AG20443 (cell line): ENCODE results near the gene MBTPS1.

Source experiments
- DNase-seq: peaks from one replicate; pipeline ENCODE4 v3.0.0; 2012; ENCODE audit warnings: low spot score, mixed read lengths

The MBTPS1 gene

GRCh38 chr16:84052071-84052622, 64.6 kb downstream of the MBTPS1 start:
- DNase-seq, result no peak

GRCh38 chr16:84050316-84050715, 66.4 kb downstream of the MBTPS1 start:
- no peak for DNase-seq

- DNase-seq, result no peak
Observed at GRCh38 chr16:84049403-84050060, 67.2 kb downstream of the MBTPS1 start.

GRCh38 chr16:84048871-84049270, 67.9 kb downstream of the MBTPS1 start:
- no peak for DNase-seq

- no peak for DNase-seq
Observed at GRCh38 chr16:84048270-84048669, 68.5 kb downstream of the MBTPS1 start.

GRCh38 chr16:84047626-84048025, 69.1 kb downstream of the MBTPS1 start:
- no peak for DNase-seq

- DNase-seq, result no peak
Observed at GRCh38 chr16:84047206-84047605, 69.5 kb downstream of the MBTPS1 start.

- no peak for DNase-seq
Observed at GRCh38 chr16:84045818-84046470, 70.8 kb downstream of the MBTPS1 start.

- no peak for DNase-seq
Observed at GRCh38 chr16:84045001-84045817, 71.5 kb downstream of the MBTPS1 start.

- DNase-seq, result peak; percentile 52
Observed at GRCh38 chr16:84044118-84044488, 72.6 kb downstream of the MBTPS1 start.

- DNase-seq, result no peak
Observed at GRCh38 chr16:84043486-84044117, 73.1 kb downstream of the MBTPS1 start.

GRCh38 chr16:84042879-84043485, 73.8 kb downstream of the MBTPS1 start:
- no peak for DNase-seq

GRCh38 chr16:84042308-84042878, 74.3 kb downstream of the MBTPS1 start, which contains the start of gene SLC38A8:
Gene SLC38A8 (minus strand): TSS chr16:84042795. CDS start chr16:84042157, 638 bp downstream.
- no peak for DNase-seq

GRCh38 chr16:84041881-84042280, 74.9 kb downstream of the MBTPS1 start:
- no peak for DNase-seq

- DNase-seq, result peak; percentile 87
Observed at GRCh38 chr16:84040823-84041820, 75.6 kb downstream of the MBTPS1 start.

GRCh38 chr16:84040226-84040822, 76.4 kb downstream of the MBTPS1 start:
- no peak for DNase-seq

- DNase-seq, result no peak
Observed at GRCh38 chr16:84039696-84040095, 77.0 kb downstream of the MBTPS1 start.

- no peak for DNase-seq
Observed at GRCh38 chr16:84038469-84038868, 78.3 kb downstream of the MBTPS1 start.

GRCh38 chr16:84036982-84037425, 79.7 kb downstream of the MBTPS1 start:
- DNase-seq, result no peak

- DNase-seq, result no peak
Observed at GRCh38 chr16:84036131-84036530, 80.6 kb downstream of the MBTPS1 start.
